Neural cell (in vitro differentiated cells): Measurements from ENCODE around the gene PTPRZ1.

ENCODE experiments used
- CTCF ChIP-seq: fragments of 450-650 bp; IDR thresholded peaks from 2 replicates; pipeline ENCODE4 v1.5.1; 2014; ENCODE audit warnings: antibody characterized with exemption, mild to moderate bottlenecking, moderate library complexity; ENCODE audit not compliant: poor library complexity, severe bottlenecking
- EZH2 ChIP-seq: fragments of 200-600, 300-800 bp; shearing (Covaris generic), sonication (generic); IDR thresholded peaks from 2 replicates; pipeline ENCODE4 v1.6.1; 2014; ENCODE audit warnings: antibody characterized with exemption, low read length, borderline replicate concordance, mild to moderate bottlenecking; ENCODE audit not compliant: insufficient read depth, poor library complexity, severe bottlenecking
- POLR2AphosphoS5 ChIP-seq: IDR thresholded peaks from 2 replicates; pipeline ENCODE4 v1.6.1; 2012
- TAF1 ChIP-seq: IDR thresholded peaks from 2 replicates; pipeline ENCODE4 v1.6.1; 2012; ENCODE audit warnings: low read depth
- TF ChIP-seq, protein P1 (sequence below): IDR thresholded peaks from 2 replicates; pipeline ENCODE4 v1.6.1; 2012; ENCODE audit warnings: borderline replicate concordance

- no peak for TF ChIP-seq POLR2AphosphoS5
- TF ChIP-seq EZH2, result no peak
- no peak for TF ChIP-seq CTCF
- no peak for TF ChIP-seq TAF1
- TF ChIP-seq, protein P1, sequence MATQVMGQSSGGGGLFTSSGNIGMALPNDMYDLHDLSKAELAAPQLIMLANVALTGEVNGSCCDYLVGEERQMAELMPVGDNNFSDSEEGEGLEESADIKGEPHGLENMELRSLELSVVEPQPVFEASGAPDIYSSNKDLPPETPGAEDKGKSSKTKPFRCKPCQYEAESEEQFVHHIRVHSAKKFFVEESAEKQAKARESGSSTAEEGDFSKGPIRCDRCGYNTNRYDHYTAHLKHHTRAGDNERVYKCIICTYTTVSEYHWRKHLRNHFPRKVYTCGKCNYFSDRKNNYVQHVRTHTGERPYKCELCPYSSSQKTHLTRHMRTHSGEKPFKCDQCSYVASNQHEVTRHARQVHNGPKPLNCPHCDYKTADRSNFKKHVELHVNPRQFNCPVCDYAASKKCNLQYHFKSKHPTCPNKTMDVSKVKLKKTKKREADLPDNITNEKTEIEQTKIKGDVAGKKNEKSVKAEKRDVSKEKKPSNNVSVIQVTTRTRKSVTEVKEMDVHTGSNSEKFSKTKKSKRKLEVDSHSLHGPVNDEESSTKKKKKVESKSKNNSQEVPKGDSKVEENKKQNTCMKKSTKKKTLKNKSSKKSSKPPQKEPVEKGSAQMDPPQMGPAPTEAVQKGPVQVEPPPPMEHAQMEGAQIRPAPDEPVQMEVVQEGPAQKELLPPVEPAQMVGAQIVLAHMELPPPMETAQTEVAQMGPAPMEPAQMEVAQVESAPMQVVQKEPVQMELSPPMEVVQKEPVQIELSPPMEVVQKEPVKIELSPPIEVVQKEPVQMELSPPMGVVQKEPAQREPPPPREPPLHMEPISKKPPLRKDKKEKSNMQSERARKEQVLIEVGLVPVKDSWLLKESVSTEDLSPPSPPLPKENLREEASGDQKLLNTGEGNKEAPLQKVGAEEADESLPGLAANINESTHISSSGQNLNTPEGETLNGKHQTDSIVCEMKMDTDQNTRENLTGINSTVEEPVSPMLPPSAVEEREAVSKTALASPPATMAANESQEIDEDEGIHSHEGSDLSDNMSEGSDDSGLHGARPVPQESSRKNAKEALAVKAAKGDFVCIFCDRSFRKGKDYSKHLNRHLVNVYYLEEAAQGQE, result no peak
Observed at GRCh38 chr7:122018032-122018431, 145.1 kb downstream of the PTPRZ1 start.
